GM23338 (cell line): ENCODE measurements around the gene SPTLC2. TPM values are rescaled to one million over a fixed set of nuclear protein-coding genes. Genes with fewer than 3 reads are reported as not detected.

ENCODE experiments used
- ATAC-seq: fragments of 200-7000 bp; cut with Tn5 transposase; 3 replicates; pipeline ENCODE4 v1.9.1; 2020
- DNase-seq: peaks from one replicate; pipeline ENCODE4 v3.0.0-alpha.2; 2015; ENCODE audit warnings: low spot score
- H2AFZ ChIP-seq: fragments of 200-600 bp; sonication (generic); 2 replicates; pipeline ENCODE4 v1.8.0; 2016; ENCODE audit warnings: antibody characterized with exemption, mild to moderate bottlenecking, moderate library complexity
- H3F3A ChIP-seq: fragments of 200-600 bp; sonication (generic); replicated peaks from 2 replicates; pipeline ENCODE4 v1.8.0; 2017; ENCODE audit warnings: antibody characterized with exemption, mixed run types, low read depth
- H3K27ac ChIP-seq: fragments of 200-600 bp; sonication (generic); 2 replicates; pipeline ENCODE4 v1.6.1; 2016; ENCODE audit warnings: low read depth
- H3K27me3 ChIP-seq: fragments of 200-600 bp; sonication (generic); 2 replicates; pipeline ENCODE4 v1.8.0; 2016; ENCODE audit warnings: mild to moderate bottlenecking, mixed run types, moderate library complexity; ENCODE audit not compliant: insufficient read depth
- H3K36me3 ChIP-seq: fragments of 200-600 bp; sonication (generic); 2 replicates; pipeline ENCODE4 v1.8.0; 2016; ENCODE audit warnings: mild to moderate bottlenecking; ENCODE audit not compliant: insufficient read depth
- H3K4me1 ChIP-seq: fragments of 200-600 bp; sonication (generic); 2 replicates; pipeline ENCODE4 v1.8.0; 2016; ENCODE audit warnings: mild to moderate bottlenecking, moderate library complexity; ENCODE audit not compliant: insufficient read depth
- H3K4me2 ChIP-seq: fragments of 200-600 bp; sonication (generic); 2 replicates; pipeline ENCODE4 v1.7.1; 2017; ENCODE audit warnings: mixed run types
- H3K4me3 ChIP-seq: fragments of 200-600 bp; sonication (generic); 2 replicates; pipeline ENCODE4 v1.6.1; 2016; ENCODE audit warnings: mixed run types
- H3K79me2 ChIP-seq: fragments of 200-600 bp; sonication (generic); replicated peaks from 2 replicates; pipeline ENCODE4 v1.8.0; 2017; ENCODE audit warnings: mild to moderate bottlenecking; ENCODE audit not compliant: insufficient read depth
- H3K9me2 ChIP-seq: fragments of 200-600 bp; sonication (generic); 2 replicates; pipeline ENCODE4 v1.8.0; 2017; ENCODE audit not compliant: insufficient read depth
- H4K20me1 ChIP-seq: fragments of 200-600 bp; sonication (generic); replicated peaks from 2 replicates; pipeline ENCODE4 v1.8.0; 2017; ENCODE audit warnings: mild to moderate bottlenecking; ENCODE audit not compliant: insufficient read depth
- H3K27ac Mint-ChIP-seq: 2 replicates; pipeline ENCODE4 v1.8.0; 2020; ENCODE audit warnings: inconsistent platforms, mild to moderate bottlenecking, moderate library complexity, mixed read lengths
- H3K27me3 Mint-ChIP-seq: 3 replicates; pipeline ENCODE4 v1.8.0; 2022; ENCODE audit warnings: low read depth, mild to moderate bottlenecking, moderate library complexity, mixed read lengths, inconsistent platforms; ENCODE audit not compliant: insufficient read depth, poor library complexity
- H3K36me3 Mint-ChIP-seq: 3 replicates; pipeline ENCODE4 v1.8.0; 2021; ENCODE audit warnings: low read depth, mild to moderate bottlenecking, inconsistent platforms, moderate library complexity, mixed read lengths
- H3K4me1 Mint-ChIP-seq: 3 replicates; pipeline ENCODE4 v1.8.0; 2020; ENCODE audit warnings: mild to moderate bottlenecking, inconsistent platforms, mixed read lengths
- H3K4me3 Mint-ChIP-seq: 3 replicates; pipeline ENCODE4 v1.8.0; 2021; ENCODE audit warnings: moderate library complexity, mild to moderate bottlenecking, inconsistent platforms, mixed read lengths
- H3K9me3 Mint-ChIP-seq: 3 replicates; pipeline ENCODE4 v1.8.0; 2020; ENCODE audit warnings: moderate library complexity, mild to moderate bottlenecking, inconsistent platforms, mixed read lengths
- CREB1 ChIP-seq: fragments of 250-450 bp; sonication (Bioruptor Pico); IDR thresholded peaks from 2 replicates; pipeline ENCODE4 v1.5.0; 2020; ENCODE audit warnings: low read depth, mild to moderate bottlenecking, moderate library complexity
- EZH2 ChIP-seq: fragments of 200-600 bp; sonication (generic); IDR thresholded peaks from one replicate; pipeline ENCODE4 v1.8.0; 2017; ENCODE audit warnings: antibody characterized with exemption, mild to moderate bottlenecking, low read depth; ENCODE audit not compliant: unreplicated experiment
- EZH2phosphoT487 ChIP-seq: fragments of 200-600 bp; sonication (generic); IDR thresholded peaks from one replicate; pipeline ENCODE4 v1.8.1; 2018; ENCODE audit warnings: antibody characterized with exemption; ENCODE audit not compliant: unreplicated experiment
- JUNB ChIP-seq: IDR thresholded peaks from one replicate; pipeline ENCODE4 v1.6.1; 2016; ENCODE audit warnings: antibody characterized with exemption; ENCODE audit not compliant: unreplicated experiment
- NANOG ChIP-seq: IDR thresholded peaks from 2 replicates; pipeline ENCODE4 v1.6.1; 2016; ENCODE audit warnings: antibody characterized with exemption, borderline replicate concordance
- POLR2AphosphoS5 ChIP-seq: IDR thresholded peaks from 2 replicates; pipeline ENCODE4 v1.6.1; 2016; ENCODE audit warnings: antibody characterized with exemption, low read depth
- STAT1 ChIP-seq: IDR thresholded peaks from one replicate; pipeline ENCODE4 v1.6.1; 2016; ENCODE audit warnings: antibody characterized with exemption; ENCODE audit not compliant: unreplicated experiment
- ZNF114 ChIP-seq: fragments of 250-450 bp; sonication (Bioruptor Pico); IDR thresholded peaks from 2 replicates; pipeline ENCODE4 v1.5.0; 2020; ENCODE audit warnings: mild to moderate bottlenecking, moderate library complexity
- ZNF331 ChIP-seq: fragments of 250-450 bp; sonication (Bioruptor Pico); IDR thresholded peaks from 2 replicates; pipeline ENCODE4 v1.5.0; 2020; ENCODE audit warnings: low read depth, mild to moderate bottlenecking, moderate library complexity
- polyA plus RNA-seq: library from polyadenylated mRNA; unstranded; fragments of >200 nt; fragmentation: Nextera tagmentation; extraction: Ambion mirVana; gene quantifications from 2 replicates; pipeline ENCODE4 v1.2.1, GENCODE V29; 2016
- total RNA-seq: library from RNA; depleted of rRNA; stranded (reverse); fragments of >200 nt; shearing (Covaris generic); gene quantifications from 2 replicates; pipeline ENCODE4 v1.2.3, GENCODE V29; 2014
- TF ChIP-seq, protein P1 (sequence below), 2 experiments: fragments of 200-600 bp in 1 of 2; sonication (generic) in 1 of 2; conservative IDR thresholded peaks; 2 replicates each; pipeline versions ENCODE4 v1.5.1 to v1.6.1; 2016 to 2017; ENCODE audit warnings: antibody characterized with exemption in 2 of 2, low read depth in 2 of 2, mild to moderate bottlenecking in 2 of 2, moderate library complexity in 1 of 2
- TF ChIP-seq, protein P2 (sequence below): IDR thresholded peaks from one replicate; pipeline ENCODE4 v1.6.1; 2018; ENCODE audit warnings: antibody characterized with exemption; ENCODE audit not compliant: unreplicated experiment
- TF ChIP-seq, protein P3 (sequence below): fragments of 250-450 bp; sonication (Bioruptor Pico); IDR thresholded peaks from 2 replicates; pipeline ENCODE4 v1.5.0; 2020; ENCODE audit warnings: mild to moderate bottlenecking, moderate library complexity
- TF ChIP-seq, protein P4 (sequence below): IDR thresholded peaks from 2 replicates; pipeline ENCODE4 v1.6.1; 2016; ENCODE audit warnings: antibody characterized with exemption

SPTLC2 gene
- total and polyA plus RNA-seq, 2 experiments from 2014 or later = 22.3 to 38.9 TPM

DNA sequence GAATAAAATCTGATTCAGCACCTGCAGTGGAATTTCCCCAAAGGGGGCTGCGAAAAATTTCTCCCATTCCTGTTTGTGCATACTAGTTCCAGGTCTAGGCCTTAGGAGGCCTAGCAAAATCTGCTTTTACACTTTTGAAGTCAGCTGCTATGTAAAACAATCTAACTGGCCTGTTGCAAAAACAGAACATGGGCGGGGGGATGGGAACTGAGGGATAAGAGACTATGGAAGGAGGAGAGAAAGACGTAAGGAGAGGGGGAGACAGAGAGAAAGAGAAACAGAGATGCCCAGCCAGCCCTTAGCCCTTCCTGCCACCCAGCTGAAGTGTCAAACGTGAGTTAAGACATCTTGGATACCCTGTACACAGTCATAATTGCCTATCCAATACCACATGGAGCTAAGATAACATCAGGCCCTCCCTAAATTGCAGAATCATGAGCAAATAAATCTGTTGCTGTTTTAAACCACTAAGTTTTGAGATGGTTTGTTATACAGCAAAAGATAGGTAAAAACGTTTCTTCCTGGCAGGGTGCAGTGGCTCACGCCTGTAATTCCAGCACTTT, 45.6 kb downstream of the SPTLC2 start:
- Mint-ChIP-seq H3K9me3 (no peaks in the 10 kb centered on the region), H3K36me3 (peaks cover 25% of the 10 kb centered on the region; the same call in 2 of the 3 replicates), H3K4me1 (peaks cover 4% of the 10 kb centered on the region; the same call in 2 of the 3 replicates), H3K27me3 (peaks cover 1% of the 10 kb centered on the region), H3K4me3 (no peak overlapping the region), H3K27ac (peak overlapping the region; percentile 2)
- TF ChIP-seq ZNF114 (CRISPR knock-in tag) = no peak
- TF ChIP-seq JUNB = no peak
- TF ChIP-seq, protein P1, sequence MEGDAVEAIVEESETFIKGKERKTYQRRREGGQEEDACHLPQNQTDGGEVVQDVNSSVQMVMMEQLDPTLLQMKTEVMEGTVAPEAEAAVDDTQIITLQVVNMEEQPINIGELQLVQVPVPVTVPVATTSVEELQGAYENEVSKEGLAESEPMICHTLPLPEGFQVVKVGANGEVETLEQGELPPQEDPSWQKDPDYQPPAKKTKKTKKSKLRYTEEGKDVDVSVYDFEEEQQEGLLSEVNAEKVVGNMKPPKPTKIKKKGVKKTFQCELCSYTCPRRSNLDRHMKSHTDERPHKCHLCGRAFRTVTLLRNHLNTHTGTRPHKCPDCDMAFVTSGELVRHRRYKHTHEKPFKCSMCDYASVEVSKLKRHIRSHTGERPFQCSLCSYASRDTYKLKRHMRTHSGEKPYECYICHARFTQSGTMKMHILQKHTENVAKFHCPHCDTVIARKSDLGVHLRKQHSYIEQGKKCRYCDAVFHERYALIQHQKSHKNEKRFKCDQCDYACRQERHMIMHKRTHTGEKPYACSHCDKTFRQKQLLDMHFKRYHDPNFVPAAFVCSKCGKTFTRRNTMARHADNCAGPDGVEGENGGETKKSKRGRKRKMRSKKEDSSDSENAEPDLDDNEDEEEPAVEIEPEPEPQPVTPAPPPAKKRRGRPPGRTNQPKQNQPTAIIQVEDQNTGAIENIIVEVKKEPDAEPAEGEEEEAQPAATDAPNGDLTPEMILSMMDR (conservative IDR thresholded peaks at IDR 0.05; ENCODE audit: low read depth in 2 of 2) = no peak
- TF ChIP-seq, protein P2, sequence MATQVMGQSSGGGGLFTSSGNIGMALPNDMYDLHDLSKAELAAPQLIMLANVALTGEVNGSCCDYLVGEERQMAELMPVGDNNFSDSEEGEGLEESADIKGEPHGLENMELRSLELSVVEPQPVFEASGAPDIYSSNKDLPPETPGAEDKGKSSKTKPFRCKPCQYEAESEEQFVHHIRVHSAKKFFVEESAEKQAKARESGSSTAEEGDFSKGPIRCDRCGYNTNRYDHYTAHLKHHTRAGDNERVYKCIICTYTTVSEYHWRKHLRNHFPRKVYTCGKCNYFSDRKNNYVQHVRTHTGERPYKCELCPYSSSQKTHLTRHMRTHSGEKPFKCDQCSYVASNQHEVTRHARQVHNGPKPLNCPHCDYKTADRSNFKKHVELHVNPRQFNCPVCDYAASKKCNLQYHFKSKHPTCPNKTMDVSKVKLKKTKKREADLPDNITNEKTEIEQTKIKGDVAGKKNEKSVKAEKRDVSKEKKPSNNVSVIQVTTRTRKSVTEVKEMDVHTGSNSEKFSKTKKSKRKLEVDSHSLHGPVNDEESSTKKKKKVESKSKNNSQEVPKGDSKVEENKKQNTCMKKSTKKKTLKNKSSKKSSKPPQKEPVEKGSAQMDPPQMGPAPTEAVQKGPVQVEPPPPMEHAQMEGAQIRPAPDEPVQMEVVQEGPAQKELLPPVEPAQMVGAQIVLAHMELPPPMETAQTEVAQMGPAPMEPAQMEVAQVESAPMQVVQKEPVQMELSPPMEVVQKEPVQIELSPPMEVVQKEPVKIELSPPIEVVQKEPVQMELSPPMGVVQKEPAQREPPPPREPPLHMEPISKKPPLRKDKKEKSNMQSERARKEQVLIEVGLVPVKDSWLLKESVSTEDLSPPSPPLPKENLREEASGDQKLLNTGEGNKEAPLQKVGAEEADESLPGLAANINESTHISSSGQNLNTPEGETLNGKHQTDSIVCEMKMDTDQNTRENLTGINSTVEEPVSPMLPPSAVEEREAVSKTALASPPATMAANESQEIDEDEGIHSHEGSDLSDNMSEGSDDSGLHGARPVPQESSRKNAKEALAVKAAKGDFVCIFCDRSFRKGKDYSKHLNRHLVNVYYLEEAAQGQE = no peak
- no peak for TF ChIP-seq POLR2AphosphoS5
- TF ChIP-seq, protein P3, sequence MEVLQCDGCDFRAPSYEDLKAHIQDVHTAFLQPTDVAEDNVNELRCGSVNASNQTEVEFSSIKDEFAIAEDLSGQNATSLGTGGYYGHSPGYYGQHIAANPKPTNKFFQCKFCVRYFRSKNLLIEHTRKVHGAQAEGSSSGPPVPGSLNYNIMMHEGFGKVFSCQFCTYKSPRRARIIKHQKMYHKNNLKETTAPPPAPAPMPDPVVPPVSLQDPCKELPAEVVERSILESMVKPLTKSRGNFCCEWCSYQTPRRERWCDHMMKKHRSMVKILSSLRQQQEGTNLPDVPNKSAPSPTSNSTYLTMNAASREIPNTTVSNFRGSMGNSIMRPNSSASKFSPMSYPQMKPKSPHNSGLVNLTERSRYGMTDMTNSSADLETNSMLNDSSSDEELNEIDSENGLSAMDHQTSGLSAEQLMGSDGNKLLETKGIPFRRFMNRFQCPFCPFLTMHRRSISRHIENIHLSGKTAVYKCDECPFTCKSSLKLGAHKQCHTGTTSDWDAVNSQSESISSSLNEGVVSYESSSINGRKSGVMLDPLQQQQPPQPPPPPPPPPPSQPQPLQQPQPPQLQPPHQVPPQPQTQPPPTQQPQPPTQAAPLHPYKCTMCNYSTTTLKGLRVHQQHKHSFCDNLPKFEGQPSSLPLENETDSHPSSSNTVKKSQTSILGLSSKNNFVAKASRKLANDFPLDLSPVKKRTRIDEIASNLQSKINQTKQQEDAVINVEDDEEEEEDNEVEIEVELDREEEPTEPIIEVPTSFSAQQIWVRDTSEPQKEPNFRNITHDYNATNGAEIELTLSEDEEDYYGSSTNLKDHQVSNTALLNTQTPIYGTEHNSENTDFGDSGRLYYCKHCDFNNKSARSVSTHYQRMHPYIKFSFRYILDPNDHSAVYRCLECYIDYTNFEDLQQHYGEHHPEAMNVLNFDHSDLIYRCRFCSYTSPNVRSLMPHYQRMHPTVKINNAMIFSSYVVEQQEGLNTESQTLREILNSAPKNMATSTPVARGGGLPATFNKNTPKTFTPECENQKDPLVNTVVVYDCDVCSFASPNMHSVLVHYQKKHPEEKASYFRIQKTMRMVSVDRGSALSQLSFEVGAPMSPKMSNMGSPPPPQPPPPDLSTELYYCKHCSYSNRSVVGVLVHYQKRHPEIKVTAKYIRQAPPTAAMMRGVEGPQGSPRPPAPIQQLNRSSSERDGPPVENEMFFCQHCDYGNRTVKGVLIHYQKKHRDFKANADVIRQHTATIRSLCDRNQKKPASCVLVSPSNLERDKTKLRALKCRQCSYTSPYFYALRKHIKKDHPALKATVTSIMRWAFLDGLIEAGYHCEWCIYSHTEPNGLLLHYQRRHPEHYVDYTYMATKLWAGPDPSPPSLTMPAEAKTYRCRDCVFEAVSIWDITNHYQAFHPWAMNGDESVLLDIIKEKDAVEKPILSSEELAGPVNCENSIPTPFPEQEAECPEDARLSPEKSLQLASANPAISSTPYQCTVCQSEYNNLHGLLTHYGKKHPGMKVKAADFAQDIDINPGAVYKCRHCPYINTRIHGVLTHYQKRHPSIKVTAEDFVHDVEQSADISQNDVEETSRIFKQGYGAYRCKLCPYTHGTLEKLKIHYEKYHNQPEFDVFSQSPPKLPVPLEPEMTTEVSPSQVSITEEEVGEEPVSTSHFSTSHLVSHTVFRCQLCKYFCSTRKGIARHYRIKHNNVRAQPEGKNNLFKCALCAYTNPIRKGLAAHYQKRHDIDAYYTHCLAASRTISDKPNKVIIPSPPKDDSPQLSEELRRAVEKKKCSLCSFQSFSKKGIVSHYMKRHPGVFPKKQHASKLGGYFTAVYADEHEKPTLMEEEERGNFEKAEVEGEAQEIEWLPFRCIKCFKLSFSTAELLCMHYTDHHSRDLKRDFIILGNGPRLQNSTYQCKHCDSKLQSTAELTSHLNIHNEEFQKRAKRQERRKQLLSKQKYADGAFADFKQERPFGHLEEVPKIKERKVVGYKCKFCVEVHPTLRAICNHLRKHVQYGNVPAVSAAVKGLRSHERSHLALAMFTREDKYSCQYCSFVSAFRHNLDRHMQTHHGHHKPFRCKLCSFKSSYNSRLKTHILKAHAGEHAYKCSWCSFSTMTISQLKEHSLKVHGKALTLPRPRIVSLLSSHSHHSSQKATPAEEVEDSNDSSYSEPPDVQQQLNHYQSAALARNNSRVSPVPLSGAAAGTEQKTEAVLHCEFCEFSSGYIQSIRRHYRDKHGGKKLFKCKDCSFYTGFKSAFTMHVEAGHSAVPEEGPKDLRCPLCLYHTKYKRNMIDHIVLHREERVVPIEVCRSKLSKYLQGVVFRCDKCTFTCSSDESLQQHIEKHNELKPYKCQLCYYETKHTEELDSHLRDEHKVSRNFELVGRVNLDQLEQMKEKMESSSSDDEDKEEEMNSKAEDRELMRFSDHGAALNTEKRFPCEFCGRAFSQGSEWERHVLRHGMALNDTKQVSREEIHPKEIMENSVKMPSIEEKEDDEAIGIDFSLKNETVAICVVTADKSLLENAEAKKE (CRISPR knock-in tag) = no peak
- no peak for TF ChIP-seq EZH2
- TF ChIP-seq CREB1 = no peak
- TF ChIP-seq, protein P4, sequence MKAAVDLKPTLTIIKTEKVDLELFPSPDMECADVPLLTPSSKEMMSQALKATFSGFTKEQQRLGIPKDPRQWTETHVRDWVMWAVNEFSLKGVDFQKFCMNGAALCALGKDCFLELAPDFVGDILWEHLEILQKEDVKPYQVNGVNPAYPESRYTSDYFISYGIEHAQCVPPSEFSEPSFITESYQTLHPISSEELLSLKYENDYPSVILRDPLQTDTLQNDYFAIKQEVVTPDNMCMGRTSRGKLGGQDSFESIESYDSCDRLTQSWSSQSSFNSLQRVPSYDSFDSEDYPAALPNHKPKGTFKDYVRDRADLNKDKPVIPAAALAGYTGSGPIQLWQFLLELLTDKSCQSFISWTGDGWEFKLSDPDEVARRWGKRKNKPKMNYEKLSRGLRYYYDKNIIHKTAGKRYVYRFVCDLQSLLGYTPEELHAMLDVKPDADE = no peak
- no peak for TF ChIP-seq STAT1
- TF ChIP-seq NANOG = no peak
- TF ChIP-seq EZH2phosphoT487 = no peak
- TF ChIP-seq ZNF331 = no peak
- no peak for ATAC-seq
- Histone ChIP-seq H3K27ac (peak overlapping the region; percentile 29; the same call in 1 of the 2 replicates), H3K4me1 (no peaks in the 10 kb centered on the region), H4K20me1 (no peaks in the 10 kb centered on the region; the same call in 1 of the 2 replicates), H3K4me3 (no peak overlapping the region), H3F3A (no peaks in the 10 kb centered on the region), H3K27me3 (no peaks in the 10 kb centered on the region), H3K9me2 (no peaks in the 10 kb centered on the region), H3K79me2 (peaks cover 9% of the 10 kb centered on the region; the same call in 1 of the 2 replicates), H2AFZ (no peak overlapping the region), H3K36me3 (no peaks in the 10 kb centered on the region), H3K4me2 (no peak overlapping the region)
- no peak for DNase-seq
